HT-29 (cell line): ENCODE data around the gene POPDC2. TPM values are rescaled to one million over a fixed set of nuclear protein-coding genes. Genes with fewer than 3 reads are reported as not detected.
"Not testable (repeated sequence)": the region's sequence is repeated elsewhere in the genome, so short reads cannot be mapped to it uniquely, and the experiment has no call there.

ENCODE experiments used
- DNase-seq: peaks from one replicate; pipeline ENCODE4 v3.0.0-alpha.2; 2015; ENCODE audit warnings: low spot score
- total RNA-seq: library from RNA; depleted of rRNA; stranded (reverse); fragments of >200 nt; shearing (Covaris generic); gene quantifications from 2 replicates; pipeline ENCODE4 v1.2.3, GENCODE V29; 2014

The POPDC2 gene
- total RNA-seq, 1 experiment from 2014 or later: 0.71 TPM

- no peak for DNase-seq
Observed at GRCh38 chr3:119613872-119614271, 46.5 kb downstream of the POPDC2 start.

- no peak for DNase-seq
Observed at GRCh38 chr3:119613201-119613600, 47.2 kb downstream of the POPDC2 start.

- DNase-seq: no peak
Observed at GRCh38 chr3:119611664-119612063, 48.7 kb downstream of the POPDC2 start.

GRCh38 chr3:119609301-119609700 is 51.1 kb downstream of the POPDC2 start:
- DNase-seq: no peak

GRCh38 chr3:119608405-119609000 is 51.9 kb downstream of the POPDC2 start:
- DNase-seq: no peak

- no peak for DNase-seq
Observed at GRCh38 chr3:119604878-119605277, 55.5 kb downstream of the POPDC2 start.

- DNase-seq: no peak
Observed at GRCh38 chr3:119602676-119603075, 57.7 kb downstream of the POPDC2 start.

GRCh38 chr3:119601154-119601553 is 59.2 kb downstream of the POPDC2 start:
- no peak for DNase-seq

- DNase-seq: no peak
Observed at GRCh38 chr3:119600732-119601131, 59.7 kb downstream of the POPDC2 start.

GRCh38 chr3:119599558-119600174 is 60.7 kb downstream of the POPDC2 start:
- no peak for DNase-seq

- no peak for DNase-seq
Observed at GRCh38 chr3:119598410-119599098, 61.8 kb downstream of the POPDC2 start.

GRCh38 chr3:119597548-119598288 is 62.7 kb downstream of the POPDC2 start, which contains the start of gene PLA1A:
TSS of gene PLA1A (plus strand) at chr3:119597885. CDS start at chr3:119597914, 29 bp downstream.
- DNase-seq: no peak

- no peak for DNase-seq
Observed at GRCh38 chr3:119596398-119596797, 64.0 kb downstream of the POPDC2 start.

- no peak for DNase-seq
Observed at GRCh38 chr3:119595639-119596334, 64.6 kb downstream of the POPDC2 start.

GRCh38 chr3:119594929-119595328 is 65.5 kb downstream of the POPDC2 start:
- not testable (repeated sequence) for DNase-seq

GRCh38 chr3:119594066-119594465 is 66.3 kb downstream of the POPDC2 start:
- no peak for DNase-seq

- no peak for DNase-seq
Observed at GRCh38 chr3:119592861-119593260, 67.5 kb downstream of the POPDC2 start.
